Limb (tissue), 2 donors: ENCODE measurements around the gene WWC2.

ENCODE experiments used
- DNase-seq, 2 donors: peaks; one replicate each; pipeline ENCODE4 v3.0.0-alpha.2; 2016; ENCODE audit errors: extremely low spot score in 2 of 2

The WWC2 gene

DNA sequence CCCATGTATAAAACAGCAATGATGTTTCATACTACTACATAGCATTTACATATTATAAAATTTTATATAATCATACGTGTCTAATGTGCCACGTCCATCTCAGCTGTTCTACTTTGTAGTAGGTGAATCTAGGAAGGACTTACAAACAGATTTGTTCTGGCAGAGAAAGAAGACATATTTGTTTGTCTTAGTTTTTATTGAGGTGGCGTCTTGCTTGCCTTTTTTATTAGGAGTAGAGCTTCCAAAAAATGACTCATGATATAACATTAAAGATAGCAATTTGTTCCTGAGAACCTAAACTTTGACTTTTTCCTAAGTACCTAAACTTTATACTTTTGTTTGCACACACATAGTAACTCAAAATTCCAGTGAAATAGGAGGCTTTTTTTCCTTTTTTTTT, 156.4 kb downstream of the WWC2 start:
- no peak for DNase-seq

DNA sequence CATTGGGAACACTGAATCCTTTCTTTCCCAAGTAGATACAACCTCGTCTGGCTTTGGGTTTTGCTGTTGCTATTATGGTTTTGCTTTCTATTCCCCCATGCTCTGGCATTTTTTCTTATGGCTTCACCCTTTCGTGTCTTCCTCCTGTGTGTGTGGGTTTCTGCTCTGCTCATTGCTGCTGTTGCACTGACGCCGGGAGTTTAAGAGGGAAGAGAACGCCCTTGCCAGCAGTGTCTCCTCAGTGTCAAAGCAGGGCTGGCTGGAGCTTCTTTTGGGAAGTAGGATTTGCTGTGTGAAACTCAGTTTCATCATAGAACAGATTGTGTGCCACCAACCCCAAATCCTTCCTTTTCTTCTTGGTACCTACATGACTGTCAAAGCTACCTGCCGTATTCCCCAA, 157.3 kb downstream of the WWC2 start:
- no peak for DNase-seq

- DNase-seq, result peak; percentile 28 to 68
Observed at GRCh38 chr4:183256756-183257385, 157.8 kb downstream of the WWC2 start.

- DNase-seq, result no peak
Observed at GRCh38 chr4:183257808-183258207, 158.8 kb downstream of the WWC2 start.

DNA sequence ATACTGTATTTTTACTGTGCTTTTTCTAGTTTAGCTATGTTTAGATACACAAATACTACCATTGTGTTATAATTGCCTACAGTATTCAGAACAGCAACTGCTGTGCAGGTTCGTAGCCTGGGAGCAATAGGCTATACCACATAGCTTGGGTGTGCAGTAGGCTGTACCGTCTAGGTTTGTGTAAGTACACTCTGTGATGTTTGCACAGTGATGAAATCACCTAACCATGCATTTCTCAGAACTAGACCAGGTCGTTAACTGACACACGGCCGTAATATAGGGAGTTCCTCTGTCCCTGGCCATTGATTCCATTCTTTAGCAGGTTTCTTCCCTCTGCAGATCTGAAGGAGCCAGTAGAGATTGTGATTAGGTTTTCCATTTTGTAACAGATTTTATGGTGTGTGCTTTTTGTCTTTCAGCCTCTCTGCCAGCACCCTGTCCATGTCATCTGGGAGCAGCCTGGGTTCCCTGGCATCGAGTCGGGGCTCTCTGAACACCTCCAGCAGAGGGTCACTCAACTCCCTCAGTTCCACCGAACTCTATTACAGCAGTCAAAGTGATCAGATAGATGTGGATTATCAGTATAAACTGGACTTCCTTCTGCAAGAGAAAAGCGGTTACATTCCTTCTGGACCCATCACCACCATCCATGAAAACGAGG, 161.6 kb downstream of the WWC2 start:
- no peak for DNase-seq

DNA sequence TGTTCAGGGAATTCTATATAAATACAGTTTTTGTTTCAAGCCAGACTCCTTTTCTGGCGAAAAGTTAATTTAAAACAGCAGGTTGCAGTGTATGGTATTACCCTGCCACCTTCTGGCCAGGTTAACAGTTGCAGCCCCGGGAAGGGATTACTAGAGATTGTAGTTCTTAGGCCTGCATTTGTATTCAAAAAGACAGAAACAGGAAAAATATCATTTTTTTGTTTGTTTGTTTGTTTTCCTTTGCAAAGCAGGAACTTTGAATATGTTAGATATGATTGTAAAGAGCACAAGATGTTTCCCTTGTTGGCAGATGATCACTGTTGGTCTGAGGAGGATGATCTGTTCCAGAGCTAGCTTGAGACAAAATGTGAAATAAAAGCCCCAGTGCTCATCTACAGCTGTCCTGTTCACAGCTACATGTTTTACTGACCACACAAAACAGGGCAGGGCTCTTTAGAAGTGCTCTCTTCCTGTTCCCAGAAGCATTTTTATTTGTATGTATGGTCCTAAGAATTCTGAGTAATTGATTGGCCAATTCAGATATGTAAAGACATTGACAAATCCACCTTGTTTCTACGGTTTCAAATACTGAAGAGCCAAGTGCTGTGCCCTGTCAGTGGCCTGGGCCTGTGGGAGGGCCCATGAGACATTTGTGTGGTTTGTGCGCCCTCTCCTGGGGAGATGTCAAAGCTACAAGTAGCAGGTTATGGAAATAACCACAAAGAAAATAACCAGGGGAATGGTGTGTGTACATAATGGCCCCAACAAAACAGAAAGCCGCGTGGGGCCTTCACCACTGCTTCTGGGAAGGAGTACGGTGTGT, 163.1 kb downstream of the WWC2 start:
- peak; percentile 61 to 81 for DNase-seq

GRCh38 chr4:183262776-183263100, 163.7 kb downstream of the WWC2 start:
- no peak for DNase-seq

DNA sequence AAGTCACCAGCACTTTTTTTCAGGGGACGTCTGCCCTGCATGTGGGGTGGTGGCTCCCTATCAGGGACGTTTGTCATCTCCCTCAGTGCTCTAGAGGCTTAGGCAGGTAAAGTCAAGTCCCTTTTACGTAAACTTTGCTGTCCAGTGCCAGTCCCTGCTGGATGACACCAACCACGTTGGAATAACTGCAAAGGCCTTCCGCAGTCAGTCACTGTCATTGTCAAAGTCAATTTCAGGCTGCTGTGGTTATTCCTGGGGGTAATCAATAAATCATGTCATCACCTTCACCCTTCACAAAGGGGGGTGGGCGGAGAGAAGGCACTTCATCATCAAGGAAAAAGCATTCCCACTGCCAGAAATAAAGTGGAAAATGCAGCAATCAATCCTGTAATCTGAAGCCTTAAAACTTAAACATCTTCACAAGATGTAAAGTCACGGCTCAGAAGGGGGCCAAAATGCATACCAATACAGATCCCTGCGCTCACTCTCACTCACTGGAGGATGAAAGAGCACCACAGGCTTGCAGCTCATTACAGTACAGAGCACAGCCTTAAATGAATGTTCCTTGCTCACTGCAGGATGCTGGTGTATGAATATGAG, 164.8 kb downstream of the WWC2 start:
- DNase-seq, result no peak

DNA sequence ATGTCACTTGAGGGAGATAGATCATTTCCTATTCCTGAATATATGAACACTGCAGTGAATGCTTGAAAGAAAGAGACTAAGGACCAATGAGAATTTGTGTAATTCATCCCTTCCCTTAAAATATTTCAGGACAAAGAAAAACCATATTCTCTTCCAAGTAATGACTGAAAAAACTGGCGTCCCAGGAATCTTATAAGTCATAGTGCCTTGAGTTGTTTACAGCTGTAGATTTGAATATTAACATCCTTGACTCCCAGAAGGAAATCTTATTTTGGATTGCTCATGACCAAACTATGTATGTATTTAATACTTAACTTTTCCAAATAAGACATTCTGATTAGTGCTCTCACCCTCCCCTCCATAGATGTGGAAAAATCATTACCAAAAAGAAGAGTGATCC, 165.6 kb downstream of the WWC2 start:
- DNase-seq, result no peak

- DNase-seq, result no peak
Observed at GRCh38 chr4:183266371-183266770, 167.3 kb downstream of the WWC2 start.

- DNase-seq, result no peak
Observed at GRCh38 chr4:183268556-183268955, 169.5 kb downstream of the WWC2 start.

- no peak for DNase-seq
Observed at GRCh38 chr4:183272384-183272783, 173.3 kb downstream of the WWC2 start.

GRCh38 chr4:183276106-183276505, 177.0 kb downstream of the WWC2 start:
- no peak for DNase-seq

DNA sequence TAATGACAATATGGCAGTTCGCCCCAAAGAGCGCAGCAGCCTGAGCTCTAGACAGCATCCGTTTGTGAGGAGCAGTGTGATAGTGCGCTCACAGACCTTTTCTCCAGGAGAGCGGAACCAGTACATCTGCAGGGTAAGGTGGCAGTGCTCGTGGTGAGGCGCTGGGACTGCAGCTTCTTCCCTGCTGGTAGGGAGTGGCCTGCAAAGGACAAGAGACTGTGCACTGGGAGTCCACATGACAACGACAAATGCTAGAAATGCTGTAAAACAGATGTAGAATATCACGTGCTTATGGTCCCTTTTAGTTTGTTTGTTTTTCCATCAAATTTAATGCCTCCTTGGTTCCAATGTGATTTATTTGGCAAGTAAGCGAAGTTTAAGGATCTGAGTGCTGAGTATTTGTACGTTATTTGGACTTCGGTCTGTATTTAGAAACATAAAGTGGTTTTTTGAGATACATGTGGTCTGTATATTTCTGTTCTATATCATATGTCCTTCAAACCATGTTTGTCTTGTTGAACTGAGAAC, 185.3 kb downstream of the WWC2 start:
- no peak for DNase-seq

DNA sequence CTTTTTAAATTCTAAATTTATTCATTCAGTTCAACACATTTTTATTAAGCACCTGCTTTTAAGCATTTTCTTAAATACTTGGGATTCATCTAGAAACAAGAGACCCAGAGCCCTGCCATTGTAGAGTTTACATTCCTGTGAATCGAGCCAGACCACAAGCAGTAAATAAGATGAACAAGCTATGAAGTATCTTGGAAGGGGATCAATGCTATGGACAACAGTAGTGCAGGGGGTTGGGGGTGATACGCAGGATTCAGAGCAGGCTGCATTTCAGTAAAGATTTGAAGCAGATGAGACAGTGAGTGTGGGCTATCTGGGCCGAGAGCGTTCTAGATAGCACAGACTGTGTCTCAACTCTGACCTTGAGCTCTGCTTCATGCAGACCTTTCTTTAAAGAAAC, 185.9 kb downstream of the WWC2 start:
- DNase-seq, result no peak

DNA sequence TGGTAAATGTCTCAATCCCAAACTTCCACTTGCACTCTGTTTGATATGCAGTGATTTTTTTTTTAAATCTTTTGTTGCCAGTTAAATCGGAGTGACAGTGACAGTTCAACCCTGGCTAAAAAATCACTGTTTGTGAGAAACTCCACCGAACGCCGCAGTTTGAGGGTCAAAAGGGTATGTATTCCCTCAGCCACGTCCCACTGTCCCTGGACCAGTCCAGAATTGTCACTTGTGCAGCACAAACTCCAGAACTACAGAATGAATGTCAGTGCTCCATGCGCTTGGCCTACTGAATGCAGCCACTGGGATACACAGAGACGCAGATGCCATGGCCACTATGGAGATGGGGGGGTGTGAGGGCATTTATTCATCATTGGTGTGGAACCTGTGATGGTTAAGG, 186.8 kb downstream of the WWC2 start:
- no peak for DNase-seq

DNA sequence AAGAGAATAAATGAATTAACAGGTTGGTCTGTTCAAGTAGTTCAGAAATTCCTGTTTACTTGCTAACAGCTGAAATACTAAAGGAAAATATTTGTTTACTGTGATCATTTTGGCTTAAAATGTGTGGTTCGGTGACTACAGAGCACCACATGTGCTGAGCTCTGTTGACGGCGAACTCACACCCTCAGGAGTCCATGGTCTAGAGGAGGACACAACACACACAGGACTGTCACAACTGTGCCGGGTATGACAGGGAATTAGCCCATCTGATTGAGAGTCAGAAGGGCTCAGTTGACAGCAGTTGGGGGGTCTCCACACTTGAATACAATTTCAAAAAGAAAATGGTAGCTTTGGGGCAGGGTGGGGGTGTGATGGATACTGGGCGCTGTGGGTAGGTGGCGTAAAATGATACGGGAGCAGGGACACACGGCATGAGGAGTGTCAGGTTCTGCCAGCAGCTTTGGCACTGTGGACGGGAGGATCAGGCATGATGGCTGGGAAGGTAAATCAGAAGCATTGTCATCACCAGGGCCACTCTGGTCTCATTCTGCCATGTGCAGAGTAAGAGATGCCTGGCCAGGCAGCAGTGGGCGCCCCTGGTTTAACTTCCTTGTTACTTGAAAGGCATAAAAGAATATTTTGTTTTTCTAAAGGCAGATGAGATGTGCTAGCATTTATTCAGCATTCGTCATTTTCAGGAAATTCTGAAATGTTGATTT, 187.7 kb downstream of the WWC2 start:
- no peak for DNase-seq

DNA sequence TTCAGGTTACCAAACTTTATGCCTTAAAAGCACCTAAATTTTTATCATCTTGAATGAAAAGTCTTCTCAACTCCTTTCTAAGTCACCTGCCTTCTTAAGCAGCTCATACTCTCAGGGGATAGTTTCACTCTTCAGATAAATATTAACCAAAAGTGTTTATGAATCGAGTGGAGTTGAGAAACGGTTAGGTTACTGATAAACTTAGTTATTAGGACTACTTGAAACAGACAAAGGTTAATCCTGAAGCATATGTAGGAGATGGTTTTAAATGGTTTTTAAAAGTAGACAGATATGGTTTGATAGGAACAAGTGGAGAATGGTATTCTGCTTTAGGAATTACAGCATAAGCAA, 188.2 kb downstream of the WWC2 start:
- no peak for DNase-seq

- no peak for DNase-seq
Observed at GRCh38 chr4:183287677-183288076, 188.6 kb downstream of the WWC2 start.

DNA sequence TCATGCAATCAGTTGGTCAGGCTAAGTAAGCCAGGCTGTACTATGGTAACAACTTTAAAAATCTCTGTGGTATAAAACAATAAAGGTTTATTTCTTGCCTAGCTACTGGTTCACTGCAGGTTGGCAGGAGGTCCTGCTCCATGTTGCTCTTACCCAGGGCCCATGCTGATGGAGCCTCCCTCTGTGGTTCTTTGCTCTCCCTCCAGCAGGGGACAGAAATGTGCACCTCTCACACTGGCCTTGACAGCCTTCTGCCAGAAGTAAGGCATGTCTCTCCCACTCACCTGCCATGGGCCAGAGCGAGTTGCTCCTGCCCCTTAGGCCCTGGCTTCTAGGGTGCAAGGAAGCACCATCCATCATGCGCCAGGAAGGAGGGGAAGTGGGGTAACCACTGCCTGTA, 189.9 kb downstream of the WWC2 start:
- DNase-seq, result no peak

- no peak for DNase-seq
Observed at GRCh38 chr4:183289688-183290087, 190.6 kb downstream of the WWC2 start.

DNA sequence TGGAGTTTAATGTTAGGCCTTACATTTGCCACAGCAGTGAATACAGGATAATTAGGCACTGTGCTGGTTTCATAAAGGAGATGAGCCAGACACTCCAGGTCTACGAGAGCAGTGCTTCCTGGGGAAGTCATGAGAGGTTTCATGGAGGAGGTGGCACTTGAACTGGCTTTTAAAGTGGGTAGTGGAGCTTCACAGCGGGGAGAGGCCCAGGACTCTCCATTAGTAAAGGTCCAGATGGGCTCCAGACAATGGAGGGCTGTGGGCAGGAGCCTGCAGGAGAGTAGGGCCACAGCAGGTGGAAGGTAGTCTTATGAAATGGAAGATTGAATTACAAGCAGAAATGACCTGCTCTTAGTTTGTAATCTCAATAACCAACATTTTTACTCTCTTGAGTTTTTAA, 192.0 kb downstream of the WWC2 start:
- DNase-seq, result no peak
